Myocyte (in vitro differentiated cells): Measurements from ENCODE around the gene PTGES2. TPM values are rescaled to one million over a fixed set of nuclear protein-coding genes. Genes with fewer than 3 reads are reported as not detected.

Experiments used
- DNase-seq: peaks from one replicate; pipeline ENCODE4 v3.0.0-alpha.2; 2012; ENCODE audit warnings: low read depth
- total RNA-seq: library from RNA; depleted of rRNA; stranded (reverse); fragments of >200 nt; gene quantifications from 2 replicates; pipeline ENCODE4 v1.2.3, GENCODE V29; 2014

Gene PTGES2
- total RNA-seq, 1 donor from 2014 or later: 65.9 TPM

GRCh38 chr9:128153947-128154695 lies 26.6 kb upstream of the PTGES2 start:
- no peak for DNase-seq

- DNase-seq: no peak
Observed at GRCh38 chr9:128153060-128153946, 25.8 kb upstream of the PTGES2 start.

GRCh38 chr9:128152133-128153059 lies 24.9 kb upstream of the PTGES2 start:
- DNase-seq: no peak

GRCh38 chr9:128151309-128152132 lies 24.0 kb upstream of the PTGES2 start:
- no peak for DNase-seq

- no peak for DNase-seq
Observed at GRCh38 chr9:128150594-128151308, 23.2 kb upstream of the PTGES2 start.

- no peak for DNase-seq
Observed at GRCh38 chr9:128149951-128150593, 22.5 kb upstream of the PTGES2 start.

- no peak for DNase-seq
Observed at GRCh38 chr9:128149001-128149701, 21.6 kb upstream of the PTGES2 start, which contains the start of gene LCN2. LCN2 (plus strand) TSS chr9:128149453; CDS start chr9:128149526, 73 bp downstream.

- no peak for DNase-seq
Observed at GRCh38 chr9:128148509-128149000, 21.0 kb upstream of the PTGES2 start.

GRCh38 chr9:128146591-128147120 lies 19.1 kb upstream of the PTGES2 start:
- no peak for DNase-seq

- no peak for DNase-seq
Observed at GRCh38 chr9:128145951-128146351, 18.4 kb upstream of the PTGES2 start.

- no peak for DNase-seq
Observed at GRCh38 chr9:128145536-128145935, 18.0 kb upstream of the PTGES2 start.

- DNase-seq: no peak
Observed at GRCh38 chr9:128144239-128145181, 17.0 kb upstream of the PTGES2 start.

GRCh38 chr9:128143525-128144238 lies 16.2 kb upstream of the PTGES2 start:
- no peak for DNase-seq

- DNase-seq: no peak
Observed at GRCh38 chr9:128142596-128142995, 15.1 kb upstream of the PTGES2 start.

- no peak for DNase-seq
Observed at GRCh38 chr9:128142061-128142460, 14.5 kb upstream of the PTGES2 start.

- DNase-seq: no peak
Observed at GRCh38 chr9:128141604-128142003, 14.1 kb upstream of the PTGES2 start.
